Measurements from ENCODE around the gene ELL2. TPM values are rescaled to one million over a fixed set of nuclear protein-coding genes. Genes with fewer than 3 reads are reported as not detected.
"Not testable (repeated sequence)": the region's sequence is repeated elsewhere in the genome, so short reads cannot be mapped to it uniquely, and the experiment has no call there.

ELL2 gene
- total RNA-seq, 1 donor: 91.1 TPM

DNA sequence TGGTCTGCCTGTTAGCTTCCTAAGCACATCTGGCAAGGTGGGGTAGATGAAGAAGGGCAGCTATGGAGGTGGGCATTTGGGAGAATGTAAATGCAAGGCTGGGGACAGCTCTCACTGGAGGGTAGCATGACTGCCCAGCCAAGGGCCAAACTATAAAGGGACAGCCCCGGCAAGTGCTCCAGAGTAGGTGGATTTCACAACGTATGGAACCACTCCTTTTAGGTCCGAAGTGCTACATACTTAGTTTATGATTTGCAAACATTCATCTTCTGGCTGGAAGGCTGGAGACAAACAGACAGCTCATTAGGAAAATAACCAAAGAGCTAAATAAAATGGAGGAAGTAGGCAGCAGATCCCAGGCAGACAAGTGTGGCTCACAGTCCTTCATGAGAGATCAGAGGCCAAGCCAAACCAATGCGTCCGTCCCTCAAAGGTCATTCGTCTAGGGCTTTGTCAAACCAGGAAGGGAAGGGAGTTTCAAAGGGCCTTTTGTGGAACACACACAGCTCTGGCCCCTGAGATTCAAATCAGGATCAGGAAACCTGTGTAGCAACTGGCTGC is 96.6 kb downstream of the ELL2 start:
- H3K27me3 ChIP-seq (ENCODE audit: insufficient read depth, low read length): no peaks in the 10 kb centered on the region
- H3K4me1 ChIP-seq (ENCODE audit: insufficient read depth, low read length): peaks cover 43% of the 10 kb centered on the region
- H3K9me3 ChIP-seq (ENCODE audit: low read depth, low read length): no peaks in the 10 kb centered on the region
- H3K4me3 ChIP-seq (ENCODE audit: low read length): no peak overlapping the region

DNA sequence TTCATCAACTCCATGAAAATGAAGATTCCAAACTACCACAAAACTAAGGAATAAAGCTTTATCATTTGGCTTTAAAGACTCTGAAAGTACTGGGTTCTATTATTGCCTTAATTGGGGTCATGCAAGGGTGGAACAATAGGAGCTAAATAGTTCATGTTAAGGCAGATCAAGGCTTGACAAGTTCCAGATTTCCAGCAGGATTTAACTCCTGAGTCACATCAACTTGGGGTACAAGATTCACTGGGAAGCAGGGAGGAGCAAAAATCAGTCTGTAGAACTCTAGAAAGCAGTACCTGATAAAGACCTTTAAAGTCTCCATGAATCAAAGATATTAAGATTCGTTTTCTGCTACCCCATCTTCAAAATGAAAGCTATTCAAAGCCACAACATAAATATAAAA is 97.2 kb downstream of the ELL2 start:
- Histone ChIP-seq H3K9me3 (ENCODE audit: low read depth, low read length) (no peaks in the 10 kb centered on the region), H3K4me1 (ENCODE audit: insufficient read depth, low read length) (peaks cover 40% of the 10 kb centered on the region), H3K4me3 (ENCODE audit: low read length) (no peak overlapping the region), H3K27me3 (ENCODE audit: insufficient read depth, low read length) (no peaks in the 10 kb centered on the region)

DNA sequence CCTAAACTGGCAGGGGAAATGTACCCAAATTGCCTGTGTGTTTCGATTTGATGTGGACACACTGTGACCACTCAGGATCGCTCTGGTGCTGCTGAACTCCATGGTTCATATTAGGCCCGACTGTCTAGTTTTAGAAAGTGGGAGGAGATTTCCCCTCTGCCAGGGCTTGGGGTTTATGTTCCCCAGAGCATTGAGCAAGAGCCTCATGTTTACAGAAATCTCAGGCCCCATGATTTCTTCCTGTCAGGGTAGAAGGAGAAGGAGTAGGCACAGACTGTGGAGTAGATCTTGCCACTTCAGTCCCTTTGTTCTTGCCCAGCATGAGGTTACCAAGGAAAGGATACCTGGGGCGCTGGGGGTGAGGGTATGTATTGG is 98.3 kb downstream of the ELL2 start:
- Histone ChIP-seq H3K4me3 (ENCODE audit: low read length) (no peak overlapping the region), H3K4me1 (ENCODE audit: insufficient read depth, low read length) (peaks cover 38% of the 10 kb centered on the region), H3K27me3 (ENCODE audit: insufficient read depth, low read length) (no peaks in the 10 kb centered on the region), H3K9me3 (ENCODE audit: low read depth, low read length) (no peaks in the 10 kb centered on the region)

DNA sequence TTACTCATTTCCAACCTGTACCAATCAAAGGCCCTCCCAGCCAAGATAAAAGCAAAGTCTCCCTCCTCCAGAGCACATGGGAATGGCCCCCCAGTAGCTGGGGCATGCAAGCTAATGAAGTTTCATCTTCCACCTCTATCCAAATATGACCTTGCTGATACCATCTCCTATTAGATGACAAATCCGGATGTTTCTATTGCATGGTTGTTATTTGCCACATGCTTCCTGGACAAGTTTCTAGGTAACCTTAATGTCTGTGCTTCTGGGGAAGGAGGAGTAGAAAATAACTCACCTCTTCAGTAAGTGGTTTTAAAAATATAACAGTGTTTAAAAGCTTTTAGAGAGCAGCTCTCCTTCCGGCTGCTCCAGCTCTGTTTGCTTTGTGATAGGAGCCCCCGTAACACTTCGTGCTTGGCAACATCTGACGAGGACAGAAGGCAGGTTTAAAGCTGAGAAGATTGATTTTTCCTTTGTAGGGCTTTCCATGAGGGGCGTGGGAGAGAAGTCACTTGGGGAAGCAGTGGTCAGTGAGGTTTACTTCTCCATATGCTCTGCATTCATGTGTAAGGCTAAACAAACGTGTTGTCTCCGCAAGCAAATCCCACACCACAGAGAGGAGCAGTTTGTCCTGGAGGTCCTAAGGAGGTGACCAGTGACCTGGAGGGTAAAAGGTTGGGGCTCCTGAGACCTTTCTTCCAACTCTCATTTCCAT is 98.8 kb downstream of the ELL2 start:
- Histone ChIP-seq H3K4me3 (ENCODE audit: low read length) (no peak overlapping the region), H3K4me1 (ENCODE audit: insufficient read depth, low read length) (peaks cover 37% of the 10 kb centered on the region), H3K9me3 (ENCODE audit: low read depth, low read length) (no peaks in the 10 kb centered on the region), H3K27me3 (ENCODE audit: insufficient read depth, low read length) (no peaks in the 10 kb centered on the region)

DNA sequence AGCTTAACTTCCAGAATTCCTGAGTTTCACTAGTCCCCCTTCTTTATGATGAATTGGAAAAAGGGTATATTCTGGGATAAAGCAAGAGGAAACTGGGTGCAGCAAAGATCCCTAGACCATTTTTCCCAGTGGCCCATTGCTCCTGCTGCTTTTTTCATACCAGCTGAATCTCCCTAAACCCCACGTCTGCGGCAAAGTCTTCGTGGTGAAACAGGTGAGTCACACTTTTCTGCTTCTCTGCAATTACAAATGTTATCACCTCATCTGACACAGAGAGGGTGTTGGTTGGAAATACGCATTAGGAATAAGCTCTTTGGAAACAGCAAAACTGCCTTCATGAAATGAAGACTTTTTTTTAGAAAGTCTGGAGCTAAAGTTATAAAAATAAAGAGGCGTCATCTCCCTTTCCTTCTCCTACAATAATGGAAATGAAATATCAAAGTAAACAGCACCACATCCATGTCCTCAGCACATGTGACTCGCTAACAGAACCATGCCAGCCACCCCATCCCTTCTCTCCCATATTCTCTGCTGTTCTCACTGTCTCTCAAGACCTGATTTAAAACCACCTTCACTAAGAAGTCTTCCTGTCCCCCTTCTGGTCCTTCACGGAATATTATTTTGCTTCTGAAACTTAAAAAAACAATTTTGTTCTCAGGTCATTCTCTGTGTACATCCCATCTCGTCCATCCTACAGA is 99.6 kb downstream of the ELL2 start:
- H3K27me3 ChIP-seq (ENCODE audit: insufficient read depth, low read length): no peaks in the 10 kb centered on the region
- H3K4me1 ChIP-seq (ENCODE audit: insufficient read depth, low read length): peaks cover 37% of the 10 kb centered on the region
- H3K9me3 ChIP-seq (ENCODE audit: low read depth, low read length): no peaks in the 10 kb centered on the region
- no peak overlapping the region for H3K4me3 ChIP-seq (ENCODE audit: low read length)

DNA sequence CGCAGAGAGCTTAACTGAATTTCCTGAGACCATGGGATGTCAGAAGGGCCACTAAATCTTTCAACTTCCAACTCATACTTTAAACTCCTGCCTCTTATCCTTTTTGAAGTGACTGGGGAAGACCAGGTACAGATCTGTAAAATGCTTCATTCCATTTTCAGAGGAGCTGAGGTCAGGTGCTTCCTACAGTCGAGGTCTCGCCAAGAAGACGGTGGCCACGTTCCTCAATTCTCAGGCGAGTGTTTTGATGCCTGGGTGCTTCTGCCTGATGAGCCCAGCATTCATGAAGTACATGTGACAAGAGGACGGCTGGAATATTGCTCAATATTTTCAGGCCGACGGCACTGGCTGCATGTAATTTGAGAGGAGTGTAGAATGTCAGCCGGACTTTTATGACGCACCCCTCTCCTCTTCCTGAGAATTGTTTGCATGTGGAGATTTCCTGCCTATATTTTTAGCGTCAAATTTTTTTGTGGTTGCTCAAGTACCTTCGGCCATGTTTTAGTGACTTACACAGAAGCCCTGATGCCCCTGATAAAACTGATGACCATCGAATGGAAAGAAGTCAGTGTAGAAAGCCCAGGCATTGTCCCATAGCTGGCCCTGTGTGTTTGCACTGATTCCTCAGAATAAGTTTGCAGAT is 100.3 kb downstream of the ELL2 start:
- Histone ChIP-seq H3K27me3 (ENCODE audit: insufficient read depth, low read length) (no peaks in the 10 kb centered on the region), H3K4me1 (ENCODE audit: insufficient read depth, low read length) (peaks cover 37% of the 10 kb centered on the region), H3K9me3 (ENCODE audit: low read depth, low read length) (no peaks in the 10 kb centered on the region), H3K4me3 (ENCODE audit: low read length) (no peak overlapping the region)

DNA sequence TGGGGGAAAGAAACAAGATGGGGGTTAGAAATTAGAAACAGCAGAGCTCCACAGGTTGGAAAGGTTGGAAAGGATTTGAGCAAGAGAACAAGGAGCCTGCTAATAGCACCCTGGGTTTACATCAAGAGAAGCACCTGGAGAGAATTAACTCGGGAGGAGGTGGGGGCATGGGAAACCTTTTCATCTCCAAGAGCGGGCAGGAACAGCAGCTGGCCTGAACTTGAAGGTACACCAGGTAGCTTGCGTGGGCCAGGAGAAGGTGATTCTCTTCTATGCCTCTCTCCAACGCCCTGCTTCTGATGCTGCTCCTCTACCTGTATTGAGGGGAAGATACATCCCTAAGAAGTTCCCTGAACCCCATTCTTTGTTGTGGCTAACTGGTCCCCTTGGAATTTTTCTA is 102.0 kb downstream of the ELL2 start:
- peaks cover 37% of the 10 kb centered on the region for H3K4me1 ChIP-seq (ENCODE audit: insufficient read depth, low read length)
- H3K9me3 ChIP-seq (ENCODE audit: low read depth, low read length): no peaks in the 10 kb centered on the region

DNA sequence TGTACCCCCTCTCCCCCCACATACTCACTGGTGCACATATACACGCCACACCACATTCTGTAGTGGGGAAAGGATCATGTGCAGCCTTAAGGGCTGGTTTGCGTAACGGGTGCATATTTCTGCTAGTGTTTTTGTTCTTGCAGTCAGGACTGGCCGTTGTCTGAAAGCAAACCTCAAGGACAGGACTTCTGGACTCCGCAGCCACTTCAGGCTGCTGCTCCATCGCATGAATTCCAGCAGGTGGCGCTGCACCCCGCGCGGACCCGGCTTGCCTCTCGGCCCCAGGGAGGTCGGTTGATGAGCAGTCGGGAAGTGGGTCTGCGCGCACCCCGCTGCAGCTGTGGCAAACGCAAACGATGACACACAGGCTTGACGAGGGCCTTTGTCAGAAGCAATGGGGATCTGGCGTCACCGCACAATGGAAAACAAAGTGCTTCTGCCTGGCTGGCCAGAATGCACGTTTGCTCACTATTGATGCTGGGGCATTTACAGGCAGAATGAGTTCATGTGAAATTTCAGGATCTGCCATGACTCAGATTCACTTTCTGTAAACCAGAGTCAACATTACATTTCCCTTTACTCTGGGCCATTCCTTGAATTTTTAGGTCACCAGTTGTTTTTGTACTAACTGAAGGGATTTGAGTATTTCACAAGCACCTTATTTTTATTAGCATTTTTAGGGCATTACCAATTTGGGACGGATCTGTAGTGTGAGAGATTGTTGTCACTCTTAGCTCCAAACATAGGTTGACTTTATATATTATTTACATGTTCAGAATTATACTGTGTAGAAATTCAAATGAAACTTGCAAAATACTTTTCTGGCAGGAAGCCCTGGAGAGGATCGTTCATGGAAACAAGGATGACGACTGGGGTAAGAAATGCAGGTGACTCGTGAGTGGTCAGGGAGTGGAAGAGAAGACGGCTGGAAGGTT is 102.7 kb downstream of the ELL2 start:
- Histone ChIP-seq H3K4me1 (ENCODE audit: insufficient read depth, low read length) (peaks cover 37% of the 10 kb centered on the region), H3K27me3 (ENCODE audit: insufficient read depth, low read length) (no peaks in the 10 kb centered on the region), H3K9me3 (ENCODE audit: low read depth, low read length) (no peaks in the 10 kb centered on the region), H3K4me3 (ENCODE audit: low read length) (no peak overlapping the region)

More for the DNA sequence above, 102.0 kb downstream of the ELL2 start:
- Histone ChIP-seq H3K27me3 (ENCODE audit: insufficient read depth, low read length) (no peaks in the 10 kb centered on the region), H3K4me3 (ENCODE audit: low read length) (no peak overlapping the region)

DNA sequence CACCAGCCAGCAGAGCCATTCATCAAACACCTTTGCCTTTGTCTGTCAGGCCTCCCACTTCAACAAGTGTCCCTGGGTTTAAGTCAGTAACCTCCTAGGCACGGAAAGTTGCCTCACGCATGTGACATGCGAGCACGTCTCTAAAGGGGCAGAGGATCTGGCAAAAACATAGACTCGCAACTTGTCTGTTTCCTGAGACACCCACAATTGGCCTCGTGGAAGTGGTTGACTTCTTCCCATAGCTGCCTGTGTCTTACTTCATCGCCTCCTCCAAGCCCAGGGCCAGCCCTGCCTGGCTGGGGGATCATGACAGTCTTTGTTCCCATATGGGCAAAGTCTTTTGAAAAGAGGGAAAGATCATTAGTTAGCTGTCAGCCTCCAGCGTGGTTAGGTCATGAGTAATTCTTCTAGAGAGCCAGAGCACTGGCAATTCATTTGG is 103.6 kb downstream of the ELL2 start:
- no peaks in the 10 kb centered on the region for H3K9me3 ChIP-seq (ENCODE audit: low read depth, low read length)
- H3K4me3 ChIP-seq (ENCODE audit: low read length): no peak overlapping the region
- H3K4me1 ChIP-seq (ENCODE audit: insufficient read depth, low read length): peaks cover 31% of the 10 kb centered on the region
- no peaks in the 10 kb centered on the region for H3K27me3 ChIP-seq (ENCODE audit: insufficient read depth, low read length)

DNA sequence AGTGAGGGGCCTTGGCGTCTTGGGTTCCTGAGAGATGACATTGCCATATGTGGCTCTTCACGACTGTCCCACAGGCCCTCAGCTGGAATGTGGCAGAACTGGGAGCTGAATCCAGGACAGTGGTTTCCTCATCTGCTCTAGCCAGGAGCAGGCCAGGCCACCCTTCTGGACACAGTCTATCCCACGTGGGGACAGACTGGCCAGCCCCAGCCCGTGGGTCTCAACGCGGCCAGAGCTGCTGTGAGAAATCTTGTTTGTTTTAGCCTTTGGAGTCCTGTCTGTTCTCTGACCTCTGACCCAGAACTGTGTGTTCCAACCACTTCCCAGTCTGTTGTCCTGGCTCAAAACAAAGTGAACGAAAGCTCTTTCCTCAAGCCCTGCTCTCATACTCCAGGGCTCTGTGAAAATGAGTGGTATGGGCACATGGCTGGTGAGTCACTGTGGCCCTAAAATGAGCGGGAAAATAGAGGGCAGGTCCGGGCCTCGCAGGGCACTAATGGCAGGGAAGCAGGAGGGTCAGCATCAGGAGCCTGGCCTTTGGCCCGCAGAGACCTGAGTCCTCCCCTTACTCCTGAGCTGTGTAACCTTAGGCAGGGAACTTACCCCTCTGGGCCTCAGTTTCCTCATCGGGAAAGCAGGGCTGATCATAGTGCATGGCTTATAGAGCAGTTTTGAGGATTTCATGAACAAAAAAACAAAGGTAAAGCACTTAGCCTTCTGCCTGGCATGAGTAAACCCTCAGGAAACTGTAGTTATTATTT is 104.3 kb downstream of the ELL2 start:
- Histone ChIP-seq H3K27me3 (ENCODE audit: insufficient read depth, low read length) (no peaks in the 10 kb centered on the region), H3K9me3 (ENCODE audit: low read depth, low read length) (no peaks in the 10 kb centered on the region), H3K4me3 (ENCODE audit: low read length) (no peak overlapping the region), H3K4me1 (ENCODE audit: insufficient read depth, low read length) (peaks cover 24% of the 10 kb centered on the region)

DNA sequence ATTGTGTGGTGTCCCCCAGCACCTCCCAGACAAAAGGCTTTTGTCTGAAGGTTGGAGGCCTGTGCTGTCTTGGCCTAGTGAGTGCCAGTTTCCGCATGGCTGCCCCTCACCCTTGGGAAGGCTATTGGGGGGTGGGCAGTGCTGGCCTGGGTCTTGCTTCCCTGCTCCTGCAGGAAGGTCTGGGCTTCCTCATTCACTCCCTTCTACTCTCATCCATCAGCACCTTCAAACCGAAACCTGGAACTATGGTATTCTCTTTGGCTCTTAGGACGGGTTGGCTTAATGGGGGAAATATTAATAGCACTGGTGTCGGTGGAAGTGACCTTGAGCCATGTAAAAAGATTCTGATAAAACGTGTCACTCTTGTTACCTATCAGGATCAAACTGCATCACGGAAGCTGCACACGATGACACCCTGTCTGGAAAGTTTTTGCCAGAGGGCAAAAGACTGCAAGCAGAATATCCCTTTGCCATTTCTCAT is 105.1 kb downstream of the ELL2 start:
- no peak overlapping the region for H3K4me3 ChIP-seq (ENCODE audit: low read length)
- peaks cover 16% of the 10 kb centered on the region for H3K4me1 ChIP-seq (ENCODE audit: insufficient read depth, low read length)
- H3K27me3 ChIP-seq (ENCODE audit: insufficient read depth, low read length): no peaks in the 10 kb centered on the region
- H3K9me3 ChIP-seq (ENCODE audit: low read depth, low read length): no peaks in the 10 kb centered on the region

DNA sequence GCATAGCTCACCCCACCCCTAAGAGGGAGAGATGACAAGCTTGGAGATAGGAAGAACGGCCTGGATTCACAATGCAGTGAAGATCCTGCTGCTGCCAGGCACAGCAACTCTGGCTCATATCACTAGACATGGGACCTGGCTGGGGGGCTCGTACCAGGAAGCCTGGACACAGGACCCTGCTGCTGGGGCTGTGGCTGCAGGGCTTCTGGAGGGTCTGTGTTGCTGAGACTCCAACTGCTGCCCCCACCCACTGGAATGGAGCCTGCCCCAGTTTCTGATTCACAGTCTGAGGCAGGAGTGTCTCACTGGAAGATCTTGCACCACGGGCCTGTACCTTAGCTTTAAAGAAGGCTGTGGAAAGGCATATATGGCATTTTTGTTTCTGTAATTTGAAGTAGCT is 108.2 kb downstream of the ELL2 start:
- Histone ChIP-seq H3K27me3 (ENCODE audit: insufficient read depth, low read length) (no peaks in the 10 kb centered on the region), H3K4me3 (ENCODE audit: low read length) (no peak overlapping the region), H3K4me1 (ENCODE audit: insufficient read depth, low read length) (peaks cover 1% of the 10 kb centered on the region), H3K9me3 (ENCODE audit: low read depth, low read length) (no peaks in the 10 kb centered on the region)

DNA sequence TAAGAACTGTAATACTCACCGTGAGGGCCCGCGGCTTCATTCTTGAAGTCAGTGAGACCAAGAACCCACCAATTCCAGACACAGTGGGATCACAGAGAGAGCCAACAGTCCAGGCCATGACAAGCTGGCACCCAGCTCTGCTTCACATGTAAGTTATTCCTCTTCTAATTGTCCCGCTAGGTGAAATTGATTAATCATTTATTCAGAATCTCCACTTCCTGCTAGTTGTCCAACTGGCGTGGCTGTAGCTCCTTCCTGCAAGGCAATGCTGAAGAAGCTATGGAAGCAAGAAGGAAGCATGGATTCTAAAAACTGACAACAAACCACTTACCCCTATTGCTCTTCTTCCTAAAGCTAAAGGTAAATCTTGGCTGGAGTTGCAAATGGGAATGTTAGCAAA is 109.1 kb downstream of the ELL2 start:
- no peaks in the 10 kb centered on the region for H3K27me3 ChIP-seq (ENCODE audit: insufficient read depth, low read length)
- H3K4me1 ChIP-seq (ENCODE audit: insufficient read depth, low read length): no peaks in the 10 kb centered on the region

DNA sequence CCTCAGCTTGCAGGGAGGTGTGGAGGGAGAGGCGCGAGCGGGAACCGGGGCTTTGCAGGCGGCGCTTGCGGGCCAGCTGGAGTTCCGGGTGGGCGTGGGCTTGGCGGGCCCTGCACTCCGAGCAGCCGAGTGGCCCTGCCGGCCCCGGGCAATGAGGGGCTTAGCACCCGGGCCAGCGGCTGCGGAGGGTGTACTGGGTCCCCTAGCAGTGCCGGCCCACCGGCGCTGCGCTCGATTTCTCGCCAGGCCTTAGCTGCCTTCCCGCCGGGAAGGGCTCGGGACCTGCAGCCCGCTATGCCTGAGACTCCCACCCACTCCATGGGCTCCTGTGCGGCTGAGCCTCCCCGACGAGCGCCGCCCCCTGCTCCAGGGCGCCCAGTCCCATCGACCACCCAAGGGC is 110.5 kb downstream of the ELL2 start:
- not testable (repeated sequence) for H3K4me1 ChIP-seq (ENCODE audit: insufficient read depth, low read length); H3K27me3 ChIP-seq (ENCODE audit: insufficient read depth, low read length); H3K9me3 ChIP-seq (ENCODE audit: low read depth, low read length); H3K4me3 ChIP-seq (ENCODE audit: low read length)

More for the DNA sequence above, 109.1 kb downstream of the ELL2 start:
- no peak overlapping the region for H3K4me3 ChIP-seq (ENCODE audit: low read length)
- H3K9me3 ChIP-seq (ENCODE audit: low read depth, low read length): no peaks in the 10 kb centered on the region
